GM12872 (cell line): ENCODE measurements around the gene GCNT4.

ENCODE experiments used
- TF ChIP-seq, protein P1 (sequence below): IDR thresholded peaks from 3 replicates; pipeline ENCODE4 v1.5.1; 2011; ENCODE audit warnings: low read depth, mild to moderate bottlenecking, low read length, moderate library complexity; ENCODE audit not compliant: insufficient read depth

GCNT4 gene

DNA sequence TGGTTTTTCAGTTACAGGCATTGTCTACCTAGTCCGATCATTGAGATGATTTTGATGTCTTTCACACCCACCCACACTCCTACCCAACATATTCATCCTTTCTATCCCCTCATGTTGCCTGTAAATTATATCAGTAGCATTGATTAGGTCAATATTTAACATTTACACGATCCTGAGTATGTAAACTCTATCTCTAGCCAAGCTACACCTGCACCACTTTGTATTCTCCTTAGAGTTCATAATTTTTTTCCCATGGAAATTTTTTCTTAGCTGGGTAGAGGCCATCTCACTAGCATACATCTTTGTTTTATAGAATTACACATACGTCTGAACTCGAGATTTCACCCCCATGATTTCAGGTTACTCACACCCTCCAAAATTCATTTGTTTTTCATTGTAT is 30.6 kb downstream of the GCNT4 start:
- TF ChIP-seq, protein P1, sequence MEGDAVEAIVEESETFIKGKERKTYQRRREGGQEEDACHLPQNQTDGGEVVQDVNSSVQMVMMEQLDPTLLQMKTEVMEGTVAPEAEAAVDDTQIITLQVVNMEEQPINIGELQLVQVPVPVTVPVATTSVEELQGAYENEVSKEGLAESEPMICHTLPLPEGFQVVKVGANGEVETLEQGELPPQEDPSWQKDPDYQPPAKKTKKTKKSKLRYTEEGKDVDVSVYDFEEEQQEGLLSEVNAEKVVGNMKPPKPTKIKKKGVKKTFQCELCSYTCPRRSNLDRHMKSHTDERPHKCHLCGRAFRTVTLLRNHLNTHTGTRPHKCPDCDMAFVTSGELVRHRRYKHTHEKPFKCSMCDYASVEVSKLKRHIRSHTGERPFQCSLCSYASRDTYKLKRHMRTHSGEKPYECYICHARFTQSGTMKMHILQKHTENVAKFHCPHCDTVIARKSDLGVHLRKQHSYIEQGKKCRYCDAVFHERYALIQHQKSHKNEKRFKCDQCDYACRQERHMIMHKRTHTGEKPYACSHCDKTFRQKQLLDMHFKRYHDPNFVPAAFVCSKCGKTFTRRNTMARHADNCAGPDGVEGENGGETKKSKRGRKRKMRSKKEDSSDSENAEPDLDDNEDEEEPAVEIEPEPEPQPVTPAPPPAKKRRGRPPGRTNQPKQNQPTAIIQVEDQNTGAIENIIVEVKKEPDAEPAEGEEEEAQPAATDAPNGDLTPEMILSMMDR, result no peak

DNA sequence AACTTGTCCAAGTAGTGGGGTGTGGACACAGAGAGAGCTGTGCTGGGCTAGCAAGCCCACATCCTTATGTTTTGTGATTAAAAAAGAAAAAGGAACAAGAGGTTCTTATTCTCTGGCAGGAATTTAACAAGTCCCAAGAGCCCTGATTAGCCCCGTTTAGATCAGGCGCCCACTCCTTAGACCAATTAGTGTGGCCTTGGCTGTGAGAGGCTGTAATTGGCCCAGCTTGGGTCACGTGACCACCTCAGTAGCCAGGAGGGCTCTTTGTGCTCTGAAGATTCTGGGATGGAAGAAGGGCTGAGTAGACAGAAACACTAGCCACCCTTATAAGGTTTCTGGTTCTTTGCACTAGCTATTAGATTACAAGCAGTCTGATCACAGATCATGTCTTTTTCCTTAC is 31.1 kb downstream of the GCNT4 start:
- TF ChIP-seq, protein P1, result no peak

DNA sequence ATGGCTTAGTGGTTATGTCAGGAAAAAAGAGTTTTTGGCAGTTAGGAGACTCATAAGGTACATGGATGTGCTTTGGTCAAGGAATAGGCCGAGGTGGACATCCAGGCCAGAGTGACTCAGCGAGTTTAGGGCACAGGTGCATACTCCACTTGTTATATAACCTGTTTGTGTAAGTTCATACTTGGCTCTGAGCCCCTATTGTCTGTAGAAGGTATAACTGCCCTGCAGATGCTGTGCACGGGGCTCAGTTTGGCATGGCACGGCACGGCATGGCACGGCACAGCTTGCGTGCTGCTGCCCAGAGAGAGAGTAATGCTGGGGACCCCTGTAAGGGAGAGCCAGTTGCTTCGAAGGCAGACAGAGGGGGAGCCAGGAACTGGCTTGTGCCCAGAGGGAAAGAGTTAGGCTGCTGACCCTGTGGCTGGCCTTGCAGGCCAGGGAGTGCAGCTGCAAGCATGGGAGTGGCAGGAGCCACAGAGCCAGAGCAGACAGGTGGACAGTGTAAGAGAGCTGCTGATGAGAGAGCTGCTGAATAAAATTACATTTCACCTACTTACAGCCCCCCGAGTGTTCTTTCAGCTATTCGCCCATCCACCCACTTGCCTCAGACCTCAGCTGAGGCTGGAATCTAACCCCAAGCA is 32.2 kb downstream of the GCNT4 start:
- TF ChIP-seq, protein P1, result no peak

DNA sequence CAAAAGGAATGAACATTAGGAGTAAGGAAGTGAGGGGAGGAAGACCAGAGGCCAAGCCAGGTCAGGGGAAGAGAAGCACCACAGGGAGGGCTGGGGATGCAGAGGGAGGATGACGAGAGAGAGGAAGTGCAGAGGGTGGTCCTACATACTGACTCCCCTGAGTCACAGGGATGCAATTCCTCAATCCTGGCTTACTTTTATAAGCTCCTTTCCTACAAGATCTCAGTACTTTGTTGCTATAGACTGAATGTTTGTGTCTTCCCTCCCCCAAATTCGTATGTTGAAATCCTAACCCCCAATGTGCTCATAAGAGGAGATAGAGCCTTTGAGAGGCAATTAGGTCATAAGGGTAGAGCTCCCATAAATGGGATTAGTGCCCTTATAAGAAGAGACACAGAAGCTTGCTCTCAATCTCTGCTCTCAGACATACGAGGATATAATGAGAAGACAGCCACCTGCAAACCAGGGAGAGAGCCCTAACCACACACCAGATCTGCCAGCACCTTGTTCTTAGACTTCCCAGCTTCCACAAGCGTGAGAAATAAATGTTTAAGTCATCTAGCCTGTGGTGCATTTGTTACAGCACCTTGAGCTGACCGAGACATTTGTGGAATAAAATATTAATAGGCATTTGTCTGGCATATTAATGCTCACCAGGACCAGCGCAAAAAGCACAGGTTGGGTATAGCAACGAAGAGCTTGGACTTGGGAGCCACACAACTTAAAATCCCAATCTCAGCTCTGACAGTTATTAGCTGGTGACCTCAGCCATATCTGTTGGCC is 33.4 kb downstream of the GCNT4 start:
- TF ChIP-seq, protein P1, result no peak

DNA sequence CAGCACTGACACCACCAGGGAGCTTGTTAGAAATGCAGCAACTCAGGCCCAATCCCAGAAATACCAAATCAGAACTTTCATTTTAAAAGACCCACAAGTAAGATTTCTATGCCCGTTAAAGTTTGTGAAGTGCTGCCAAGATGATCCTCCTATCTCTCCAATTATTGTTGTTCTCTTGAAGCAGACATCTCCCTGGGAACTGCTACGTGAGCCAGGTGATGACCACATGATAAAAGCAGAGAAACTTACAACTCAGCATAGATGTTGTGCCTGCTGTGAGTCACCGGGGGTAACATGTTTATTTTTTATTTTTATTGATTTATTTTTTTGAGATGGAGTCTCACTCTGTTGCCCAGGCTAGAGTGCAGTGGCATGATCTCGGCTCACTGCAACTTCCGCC is 34.4 kb downstream of the GCNT4 start:
- TF ChIP-seq, protein P1, result no peak

DNA sequence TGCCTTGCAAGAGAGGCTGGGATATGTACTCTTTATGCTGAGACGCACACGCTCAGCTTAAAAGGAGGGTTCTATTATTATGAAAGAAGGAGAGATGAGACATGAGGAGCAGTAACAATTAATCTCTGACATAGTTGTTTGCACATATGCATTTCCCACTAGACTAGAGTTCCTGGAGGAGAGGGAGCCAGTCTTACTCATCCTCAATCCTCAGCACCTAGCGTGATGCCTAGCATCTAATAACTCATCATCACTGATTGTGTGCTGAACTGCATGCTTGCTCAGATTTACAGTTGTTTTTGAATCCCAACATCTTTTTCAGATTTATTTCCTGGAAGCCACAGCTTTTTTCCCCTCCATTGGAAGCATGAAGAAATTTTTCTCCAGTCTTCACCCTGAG is 35.5 kb downstream of the GCNT4 start:
- TF ChIP-seq, protein P1, result no peak

DNA sequence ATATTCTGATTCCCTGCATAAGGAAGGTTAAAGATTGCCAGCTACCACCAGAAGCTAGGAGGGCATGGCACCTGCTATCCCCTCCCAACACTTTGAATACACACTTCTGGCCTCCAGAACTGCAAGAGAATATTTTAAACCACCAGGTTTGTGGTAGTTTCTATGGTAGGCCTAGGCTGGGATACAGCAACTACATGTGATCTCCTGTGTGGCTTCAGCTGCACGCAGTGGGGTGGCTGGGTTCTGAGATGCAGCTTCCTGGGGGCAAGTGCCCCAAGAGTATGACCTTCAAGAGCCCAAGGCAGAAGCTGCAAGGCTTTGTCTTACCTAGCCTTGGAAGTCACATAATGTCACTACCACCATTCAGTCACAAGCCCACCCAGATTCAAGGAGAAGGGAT is 39.6 kb downstream of the GCNT4 start:
- TF ChIP-seq, protein P1, result no peak
